GM18951 (cell line): ENCODE results near the gene HNRNPM.

ENCODE experiments used
- POLR2A ChIP-seq: IDR thresholded peaks from 4 replicates; pipeline ENCODE4 v1.6.1; 2011; ENCODE audit warnings: mild to moderate bottlenecking; ENCODE audit not compliant: insufficient read length, insufficient read depth; ENCODE audit errors: extremely low read depth
- in situ Hi-C: fragments of 300-500 bp; cut with MboI; formaldehyde crosslinking; loops from one replicate; pipeline ENCODE4 v1.12.0; 2022; ENCODE audit warnings: low sequenced_read_pairs, mixed read lengths, inconsistent platforms; ENCODE audit not compliant: unreplicated experiment

Gene HNRNPM

DNA sequence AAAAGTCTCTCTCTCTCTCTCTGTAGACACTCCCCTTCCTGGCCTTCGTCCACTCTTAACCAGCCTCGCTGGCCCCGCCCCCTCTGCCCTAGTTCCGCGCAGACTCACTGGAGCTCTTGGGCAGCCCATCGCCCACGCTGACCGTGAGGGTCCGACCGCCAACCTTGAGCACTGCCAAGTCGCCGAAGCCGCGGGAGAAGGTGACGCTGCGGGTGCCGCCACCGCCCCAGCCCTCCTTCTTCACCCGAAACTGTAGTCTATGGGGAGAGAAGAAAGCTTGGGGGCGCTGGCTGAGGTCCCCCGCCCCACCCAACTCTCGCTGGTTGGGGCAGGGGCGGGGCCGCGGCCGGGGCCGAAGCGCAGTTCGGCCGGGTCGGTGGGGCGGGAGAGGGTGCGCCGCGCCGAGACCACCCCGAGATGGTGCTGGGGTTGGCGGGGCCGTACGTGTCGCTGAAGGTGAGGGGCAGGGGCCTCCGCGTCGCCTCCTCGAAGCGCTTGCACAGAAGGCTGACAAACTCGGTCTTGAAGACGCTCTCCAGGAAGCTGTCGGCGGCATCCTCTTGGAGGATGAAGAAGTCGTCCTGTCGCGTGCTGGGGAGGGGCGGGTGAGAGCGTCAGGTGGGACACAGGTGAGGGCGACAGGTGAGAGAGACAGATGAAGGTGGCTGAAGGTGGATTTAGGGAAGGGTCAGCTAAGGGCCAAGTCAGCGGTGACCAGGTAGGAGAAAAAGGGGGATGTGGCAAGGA, 81.7 kb downstream of the HNRNPM start:
- TF ChIP-seq POLR2A, result no peak
- in situ Hi-C loops, result no loop called here

DNA sequence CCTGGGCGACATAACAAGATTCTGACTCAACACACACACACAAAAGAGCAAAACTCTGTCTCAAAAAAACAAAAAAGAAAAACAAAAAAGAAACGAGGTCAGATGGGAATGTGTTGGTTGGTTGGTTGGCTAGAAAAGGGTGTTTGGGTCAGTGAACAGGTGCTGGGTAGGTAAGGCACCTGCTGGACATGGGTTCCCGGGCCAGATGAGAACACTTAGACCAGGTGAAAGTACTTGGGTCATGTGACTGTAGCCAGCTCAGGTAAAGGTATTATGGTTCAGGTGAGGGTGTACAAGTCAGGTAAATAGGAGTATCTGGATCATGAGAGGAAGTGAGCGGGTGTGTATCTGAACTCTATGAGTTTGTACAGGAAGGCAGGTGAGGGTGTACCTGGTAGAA, 83.7 kb downstream of the HNRNPM start:
- in situ Hi-C loops, result no loop called here
- no peak for TF ChIP-seq POLR2A

DNA sequence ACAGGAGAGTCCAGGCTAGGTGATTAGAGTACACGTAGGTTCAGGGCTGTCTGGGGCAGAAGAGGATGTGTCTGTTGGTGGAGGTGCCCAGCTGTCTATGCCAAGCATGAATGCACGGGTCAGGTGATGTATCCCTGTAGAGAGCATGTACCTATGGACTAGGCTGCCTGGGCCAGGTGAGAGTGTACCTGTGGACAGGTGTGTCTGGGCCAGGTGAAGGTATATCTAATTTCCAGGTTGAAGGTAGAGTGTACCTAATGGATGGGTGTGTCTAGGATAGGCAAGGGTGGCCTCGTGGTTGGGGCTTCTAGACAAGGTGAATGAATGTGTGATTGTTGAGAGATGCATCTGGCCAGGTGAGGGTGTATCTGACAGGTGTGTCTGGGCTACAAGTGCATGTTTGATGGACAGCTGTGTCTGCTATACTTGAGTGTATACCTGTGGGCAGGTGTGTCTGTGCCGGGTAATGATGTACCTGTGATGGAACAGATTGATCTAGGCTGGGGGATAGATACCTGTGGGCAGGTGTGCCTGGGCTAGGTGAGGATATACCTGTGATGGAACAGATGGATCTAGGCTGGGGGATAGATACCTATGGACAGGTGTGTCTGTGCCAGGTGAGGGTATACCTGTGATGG, 84.7 kb downstream of the HNRNPM start:
- no peak for TF ChIP-seq POLR2A
- in situ Hi-C loops, result no loop called here

DNA sequence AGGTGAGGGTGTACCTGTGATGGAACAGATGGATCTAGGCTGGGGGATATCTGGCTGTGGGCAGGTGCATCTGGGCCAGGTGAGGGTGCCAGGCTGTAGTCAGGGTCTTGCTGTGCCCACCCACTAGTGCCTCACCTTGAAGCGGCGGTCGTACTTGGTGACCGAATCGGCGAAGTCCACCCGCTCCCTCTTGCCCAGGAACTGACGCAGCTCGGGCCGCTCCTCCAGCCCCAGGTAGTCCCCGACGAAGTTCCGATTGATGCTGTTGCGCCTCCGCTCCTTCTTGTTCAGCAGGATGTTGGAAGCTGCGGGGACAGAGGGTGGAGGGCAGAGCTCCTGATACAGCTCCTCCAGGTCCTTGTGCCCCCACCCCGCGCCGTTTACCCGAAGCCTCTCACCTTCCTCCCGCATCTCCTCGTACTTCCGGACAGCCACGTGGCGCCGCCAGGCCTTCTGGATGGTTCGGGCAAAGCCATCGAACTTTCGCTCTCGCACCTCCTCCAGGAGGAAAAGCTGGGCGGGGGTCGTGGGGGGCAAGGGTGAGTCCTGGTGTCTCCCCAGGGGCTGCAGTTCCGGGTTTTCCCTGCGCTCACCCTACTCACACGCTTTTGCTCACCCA, 85.4 kb downstream of the HNRNPM start:
- TF ChIP-seq POLR2A, result no peak
- in situ Hi-C loops, result no loop called here

DNA sequence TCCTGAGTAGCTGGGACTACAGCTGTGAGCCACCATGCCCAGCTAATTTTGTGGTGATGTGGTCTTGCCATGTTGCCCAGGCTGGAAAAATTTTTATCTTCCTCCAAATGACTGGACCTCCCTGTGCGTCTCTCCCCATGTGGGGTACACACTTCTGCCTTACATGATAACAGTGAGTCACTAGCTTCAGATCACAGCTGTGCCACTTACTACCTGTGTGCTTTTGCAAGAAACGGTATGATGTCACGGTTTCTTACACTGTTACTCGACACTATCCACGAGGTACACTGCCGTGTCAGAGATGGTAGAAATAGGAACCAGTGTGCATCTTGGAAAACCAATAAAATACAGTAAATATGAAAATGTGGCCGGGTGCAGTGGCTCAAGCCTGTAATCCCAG, 86.7 kb downstream of the HNRNPM start:
- TF ChIP-seq POLR2A, result no peak
- in situ Hi-C loops, result no loop called here

DNA sequence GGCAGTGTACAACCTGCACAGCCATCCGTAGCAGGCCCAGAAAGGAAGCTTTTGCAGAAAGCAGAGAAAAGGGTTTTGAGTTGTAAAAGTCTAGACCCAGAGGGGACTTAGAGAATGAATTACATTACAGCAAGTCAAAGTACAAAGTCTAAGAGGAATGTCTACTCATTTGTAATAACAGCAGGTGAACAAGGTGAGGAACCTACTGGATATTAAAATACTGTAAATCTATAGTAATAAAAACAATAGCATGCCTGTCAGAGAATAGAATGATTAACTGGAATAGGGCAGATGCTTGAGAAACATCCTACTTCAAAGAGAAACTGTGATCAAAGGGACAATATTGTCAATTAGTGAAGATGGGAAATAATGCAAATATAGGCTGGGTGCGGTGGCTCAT, 87.5 kb downstream of the HNRNPM start:
- no peak for TF ChIP-seq POLR2A
- in situ Hi-C loops, result no loop called here

DNA sequence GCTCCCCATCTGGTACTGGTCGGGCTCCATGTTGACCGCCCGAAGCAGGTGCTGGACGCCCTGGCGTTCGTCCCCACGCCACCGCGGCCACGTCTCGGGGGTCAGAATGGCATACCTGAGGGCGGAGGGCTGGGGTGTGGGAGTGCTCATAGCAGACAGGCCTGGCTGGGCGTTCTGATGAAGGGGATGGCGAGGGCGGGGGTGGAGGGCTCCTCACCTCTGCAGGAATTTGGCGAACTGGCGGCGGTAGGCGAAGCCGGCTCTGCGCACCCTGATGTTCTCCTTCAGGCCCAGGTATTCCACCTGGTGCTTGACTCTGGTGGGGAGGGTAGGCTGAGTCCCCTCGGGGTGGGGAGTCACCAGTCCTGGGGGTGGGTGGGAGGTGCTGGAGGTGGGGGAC, 91.5 kb downstream of the HNRNPM start:
- in situ Hi-C loops, result no loop called here
- TF ChIP-seq POLR2A, result no peak

DNA sequence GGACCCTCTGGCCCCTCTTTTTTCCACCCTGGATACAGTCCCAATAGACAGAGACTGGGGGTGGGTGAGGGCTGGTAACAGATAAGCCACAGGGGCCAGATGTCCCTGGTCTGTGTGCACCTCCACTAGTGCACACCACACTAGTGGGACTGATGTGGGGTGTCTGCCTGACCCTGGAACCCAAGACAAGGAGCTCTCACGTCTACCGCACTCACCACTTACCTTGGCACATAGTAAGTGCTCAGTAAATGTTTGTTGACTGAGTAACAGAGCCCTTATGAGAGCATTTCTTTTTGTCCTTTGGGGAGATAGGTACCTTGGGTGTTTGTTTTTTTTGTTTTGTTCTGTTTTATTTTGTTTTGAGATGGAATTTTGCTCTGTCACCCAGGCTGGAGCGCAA, 92.3 kb downstream of the HNRNPM start:
- no peak for TF ChIP-seq POLR2A
- in situ Hi-C loops, result no loop called here
